ENCODE data around the gene KRT75. TPM values are rescaled to one million over a fixed set of nuclear protein-coding genes. Genes with fewer than 3 reads are reported as not detected.
"Not testable (repeated sequence)": the region's sequence is repeated elsewhere in the genome, so short reads cannot be mapped to it uniquely, and the experiment has no call there.

KRT75 gene
- total RNA-seq, 4 donors from 2014 or later, result not detected

- 40 to 88% methylated on average over 1 to 3 of the region's 8 CpGs for WGBS, 2 donors (ENCODE audit: low coverage in 1 of 2)
- ATAC-seq, result no peak
- TF ChIP-seq POLR2AphosphoS5 (IDR thresholded peaks at IDR 0.05) (no peak), POLR2A (IDR thresholded peaks at IDR 0.05) (no peak), EP300 (IDR thresholded peaks at IDR 0.05) (no peak), CTCF (IDR thresholded peaks at IDR 0.05) (no peak)
These were observed 20.3 kb downstream of the KRT75 start for GRCh38 chr12:52413782-52414345.

GRCh38 chr12:52413202-52413601 is 21.0 kb downstream of the KRT75 start:
- H3K36me3 ChIP-seq, result no peaks in the 10 kb centered on the region
- H3K9me3 ChIP-seq, result no peaks in the 10 kb centered on the region
- WGBS, 2 donors (ENCODE audit: low coverage in 1 of 2), result 29 to 48% methylated on average over 1 to 4 of the region's 4 CpGs
- H3K4me3 ChIP-seq, result no peak overlapping the region
- H3K27me3 ChIP-seq, result peaks cover 2% of the 10 kb centered on the region
- TF ChIP-seq POLR2A (IDR thresholded peaks at IDR 0.05), result no peak
- no peak for TF ChIP-seq POLR2AphosphoS5 (IDR thresholded peaks at IDR 0.05)
- no peak for TF ChIP-seq EP300 (IDR thresholded peaks at IDR 0.05)
- no peak overlapping the region for H3K27ac ChIP-seq
- ATAC-seq, result no peak
- H3K4me1 ChIP-seq, result peaks cover 0 to 37% (median 0%) of the 10 kb centered on the region in 3 donors

More at GRCh38 chr12:52413782-52414345, 20.3 kb downstream of the KRT75 start:
- no peaks in the 10 kb centered on the region for H3K36me3 ChIP-seq
- H3K4me3 ChIP-seq, result no peak overlapping the region
- H3K9me3 ChIP-seq, result no peaks in the 10 kb centered on the region
- H3K4me1 ChIP-seq, result peaks cover 0 to 37% (median 0%) of the 10 kb centered on the region in 3 donors
- H3K27me3 ChIP-seq, result no peaks in the 10 kb centered on the region
- H3K27ac ChIP-seq, result no peak overlapping the region

- peaks cover 0 to 31% (median 0%) of the 10 kb centered on the region in 3 donors for H3K4me1 ChIP-seq
- no peaks in the 10 kb centered on the region for H3K9me3 ChIP-seq
- 84% methylated on average over 5 of the region's 10 CpGs; no CpG with 5 or more reads in 1 of the 2 donors for WGBS, 2 donors (ENCODE audit: low coverage in 1 of 2)
- no peak overlapping the region for H3K27ac ChIP-seq
- no peaks in the 10 kb centered on the region for H3K36me3 ChIP-seq
- no peak for ATAC-seq
- TF ChIP-seq CTCF (IDR thresholded peaks at IDR 0.05) (no peak), POLR2A (IDR thresholded peaks at IDR 0.05) (no peak), POLR2AphosphoS5 (IDR thresholded peaks at IDR 0.05) (no peak), EP300 (IDR thresholded peaks at IDR 0.05) (no peak)
- H3K27me3 ChIP-seq, result peaks cover 9% of the 10 kb centered on the region
- no peak overlapping the region for H3K4me3 ChIP-seq
These were observed 22.4 kb downstream of the KRT75 start for GRCh38 chr12:52411815-52412214.

DNA sequence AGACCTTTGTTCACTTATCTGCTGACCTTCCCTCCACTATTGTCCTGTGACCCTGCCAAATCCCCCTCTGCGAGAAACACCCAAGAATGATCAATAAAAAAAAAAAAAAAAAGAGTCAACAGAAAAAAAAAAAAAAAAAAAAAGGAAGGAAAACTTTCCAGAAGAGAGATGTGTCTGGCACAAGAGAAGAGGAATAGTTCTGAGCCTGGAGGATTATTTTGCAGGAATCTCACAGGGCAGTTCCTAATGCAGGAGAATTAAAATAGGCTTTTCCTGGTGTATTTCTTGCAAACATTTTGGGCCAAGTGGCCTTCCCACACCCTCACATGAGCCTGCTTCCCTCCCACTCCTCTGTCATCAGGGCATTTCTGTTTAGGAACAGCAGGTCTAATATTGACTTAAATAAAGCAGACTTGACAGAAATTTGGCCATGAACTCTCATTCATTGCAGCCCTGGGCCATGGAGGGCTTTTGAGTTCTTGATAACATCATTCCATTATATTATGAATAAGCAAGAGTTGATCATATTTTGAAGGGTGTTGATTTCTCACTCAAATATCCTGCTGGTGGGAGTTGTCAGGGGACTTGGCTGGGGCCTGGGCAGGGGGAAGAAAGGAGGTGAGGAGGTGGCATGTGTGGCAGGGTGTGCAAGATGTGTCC is 23.5 kb downstream of the KRT75 start:
- peaks cover 0 to 24% (median 0%) of the 10 kb centered on the region in 3 donors for H3K4me1 ChIP-seq
- no CpG with 5 or more reads among the region's 1 CpG for WGBS, 2 donors (ENCODE audit: low coverage in 1 of 2)
- H3K9me3 ChIP-seq, H3K27ac ChIP-seq, H3K27me3 ChIP-seq, H3K4me3 ChIP-seq, ATAC-seq, H3K36me3 ChIP-seq: not testable (repeated sequence)

DNA sequence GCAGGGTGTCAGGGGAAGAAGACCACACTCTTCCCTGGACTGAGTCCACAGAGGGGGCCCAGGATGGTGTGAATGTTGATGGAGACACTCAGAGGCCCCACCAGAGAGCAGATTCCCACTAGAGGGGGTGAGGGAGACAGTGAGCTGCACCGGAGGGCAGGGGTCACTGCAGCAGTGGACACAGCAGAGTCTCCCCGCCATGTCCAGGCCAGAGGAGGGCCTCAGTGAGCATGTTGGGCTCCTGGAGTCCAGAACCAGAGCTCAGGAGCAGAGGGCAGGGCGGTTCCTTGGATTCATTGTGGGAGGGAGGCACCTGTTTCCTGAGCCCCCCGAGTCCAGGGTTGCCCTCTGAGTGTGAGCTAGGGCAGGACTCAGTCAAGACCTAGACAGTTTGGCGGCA is 26.3 kb downstream of the KRT75 start:
- no peaks in the 10 kb centered on the region for H3K9me3 ChIP-seq
- H3K27ac ChIP-seq, result no peak overlapping the region
- 85 to 100% methylated on average over 1 to 4 of the region's 5 CpGs for WGBS, 2 donors (ENCODE audit: low coverage in 1 of 2)
- H3K4me3 ChIP-seq, result no peak overlapping the region
- H3K4me1 ChIP-seq, result peaks cover 0 to 12% (median 0%) of the 10 kb centered on the region in 3 donors
- TF ChIP-seq POLR2AphosphoS5 (IDR thresholded peaks at IDR 0.05), result no peak
- no peak for TF ChIP-seq CTCF (IDR thresholded peaks at IDR 0.05)
- TF ChIP-seq EP300 (IDR thresholded peaks at IDR 0.05), result no peak
- no peak for TF ChIP-seq POLR2A (IDR thresholded peaks at IDR 0.05)
- ATAC-seq, result no peak
- no peaks in the 10 kb centered on the region for H3K36me3 ChIP-seq
- H3K27me3 ChIP-seq, result peaks cover 9% of the 10 kb centered on the region

- H3K4me3 ChIP-seq, result no peak within 1 kb of the TSS
- H3K9me3 ChIP-seq, result no peaks in the 10 kb centered on the region
- peaks cover 0 to 4% (median 0%) of the 10 kb centered on the region in 3 donors for H3K4me1 ChIP-seq
- no peak within 1 kb of the TSS for H3K27ac ChIP-seq
- no peak for TF ChIP-seq CTCF (IDR thresholded peaks at IDR 0.05)
- TF ChIP-seq POLR2AphosphoS5 (IDR thresholded peaks at IDR 0.05), result no peak
- TF ChIP-seq EP300 (IDR thresholded peaks at IDR 0.05), result no peak
- TF ChIP-seq POLR2A (IDR thresholded peaks at IDR 0.05), result no peak
- peaks cover 11% of the 10 kb centered on the region for H3K27me3 ChIP-seq
- H3K36me3 ChIP-seq, result no peaks in the 10 kb centered on the region
- WGBS, 2 donors (ENCODE audit: low coverage in 1 of 2), result 89 to 90% methylated on average over 3 to 4 of the region's 14 CpGs
- ATAC-seq, result no peak
These were observed 28.2 kb downstream of the KRT75 start, which contains the start of gene KRT82 for GRCh38 chr12:52405922-52406385. Gene KRT82, minus strand, starts transcription at chr12:52406335. Its CDS starts 58 bp downstream, at chr12:52406277.
